T47D (cell line): ENCODE measurements around the gene ABHD16B.

ENCODE experiments used
- DNase-seq, 2 experiments: peaks; one replicate each; pipeline versions ENCODE4 v3.0.0 to v3.0.0-alpha.2; 2011 to 2012; ENCODE audit warnings: low read depth in 1 of 2, low spot score in 1 of 2
- JUND ChIP-seq: IDR thresholded peaks from 2 replicates; pipeline ENCODE4 v1.6.1; 2012; ENCODE audit warnings: low read depth
- in situ Hi-C: cut with HindIII; loops from 2 replicates; pipeline ENCODE4 v1.10.0; 2016; ENCODE audit warnings: low sequenced_read_pairs, low pct_unique_long_range_greater_than_20kb

The ABHD16B gene

DNA sequence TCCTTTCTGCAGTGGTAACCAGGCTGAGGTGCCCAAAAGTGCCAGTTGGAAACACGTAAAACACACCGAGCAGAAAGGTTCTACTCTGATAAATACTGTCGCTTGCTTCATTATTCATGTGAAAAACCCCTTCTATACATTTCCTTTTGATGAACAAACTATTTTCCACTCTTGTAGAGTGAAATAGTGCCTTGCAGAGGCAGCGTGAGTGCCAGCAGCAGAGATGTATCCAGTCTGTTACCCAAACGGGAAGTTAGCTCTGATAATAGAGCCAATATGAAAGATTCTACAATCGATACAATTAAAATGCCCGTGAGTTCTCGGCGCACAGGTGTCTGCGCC is 31.7 kb upstream of the ABHD16B start:
- DNase-seq = no peak
- in situ Hi-C loops = no loop called here

DNA sequence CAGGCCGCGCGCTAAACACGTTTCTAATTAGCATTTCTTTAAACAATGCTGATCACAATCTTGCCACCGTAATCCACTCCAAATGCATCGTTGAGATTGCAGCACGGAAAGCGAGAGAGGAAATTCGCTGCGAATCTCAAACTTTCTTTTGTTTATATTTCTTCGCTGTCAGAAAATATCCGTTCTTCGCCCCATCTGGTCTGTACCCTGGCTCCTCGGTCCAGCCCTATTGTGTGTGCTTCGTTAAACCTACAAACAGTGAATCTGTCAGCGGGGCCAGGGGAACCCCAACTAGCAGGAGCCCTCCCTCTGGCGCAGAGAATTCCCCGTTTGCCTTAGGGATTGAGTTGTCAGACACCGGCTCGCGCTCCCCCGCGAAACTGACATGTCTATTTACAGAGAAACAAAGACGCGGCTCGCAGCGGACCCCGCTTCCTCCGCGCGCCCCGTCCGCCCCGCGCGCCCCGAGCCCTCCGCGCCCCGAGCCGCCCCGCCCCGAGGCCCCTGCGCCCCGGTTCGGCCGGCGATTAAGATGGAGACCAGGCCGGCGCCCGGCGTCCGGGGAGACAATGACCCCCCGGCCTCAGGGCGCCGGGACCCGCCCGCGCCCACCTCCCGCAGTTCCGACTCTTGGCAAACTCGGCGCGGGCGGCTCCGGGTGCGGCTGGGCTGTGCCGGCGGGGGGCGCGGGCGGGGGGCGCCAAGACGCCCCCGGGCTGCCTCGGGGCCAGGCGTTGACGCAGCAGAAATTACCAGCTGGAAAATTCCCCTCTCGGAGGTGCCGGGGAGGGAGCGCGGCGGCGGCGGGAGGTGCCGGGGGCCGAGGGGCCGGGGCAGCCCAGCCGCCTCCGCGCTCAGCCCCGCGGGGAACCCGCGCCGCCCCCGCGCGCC is 31.1 kb upstream of the ABHD16B start:
- in situ Hi-C loops = no loop called here
- DNase-seq = peak in 1 of 2 experiments; percentile 87
- TF ChIP-seq JUND = no peak

More for the DNA sequence above, 31.7 kb upstream of the ABHD16B start:
- no peak for TF ChIP-seq JUND

DNA sequence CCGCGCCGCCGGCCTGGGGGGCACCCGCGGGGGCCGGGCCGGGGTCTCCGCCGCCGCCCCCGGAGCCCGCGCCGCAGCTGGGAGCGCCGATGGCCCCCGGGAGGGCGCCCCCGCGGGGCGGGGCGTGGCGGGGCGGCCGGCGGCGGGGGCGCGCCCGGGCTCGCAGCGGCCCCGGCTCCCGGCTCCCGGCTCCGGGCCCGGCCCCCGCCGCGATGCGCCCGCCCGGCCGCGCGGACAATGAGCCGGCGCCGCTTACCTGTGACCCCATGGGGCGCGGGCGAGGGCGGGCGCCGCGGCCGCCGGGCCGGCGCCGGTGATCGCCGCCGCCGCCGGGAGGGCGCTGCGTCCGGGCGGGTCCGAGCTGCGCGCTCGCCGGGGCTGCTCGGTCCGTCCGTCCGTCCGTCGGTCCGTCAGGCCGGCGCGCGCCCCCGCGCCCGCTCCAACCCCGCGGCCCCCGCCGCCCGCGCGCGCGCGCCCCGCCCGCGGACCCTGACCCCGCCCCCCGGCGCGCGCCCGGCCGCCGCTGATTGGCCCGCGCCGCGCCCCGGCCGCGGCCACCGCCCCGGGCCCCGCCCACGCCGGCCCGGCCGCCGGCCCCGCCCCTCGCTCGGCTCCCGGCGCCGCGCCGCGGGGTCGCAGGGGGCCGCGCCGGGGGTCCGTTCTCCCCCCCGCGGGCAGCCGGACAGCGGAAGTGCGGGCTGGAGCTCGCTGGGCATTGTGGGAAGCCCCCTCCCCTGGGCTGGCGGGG is 30.3 kb upstream of the ABHD16B start, which contains the start of gene ZBTB46:
TSS of gene ZBTB46 (minus strand) at position 424 of the 748 bp plus-strand sequence. CDS start 40,507 bp downstream, outside the sequence.
- in situ Hi-C loops = no loop called here
- peak; percentile 78 to 99 for DNase-seq

DNA sequence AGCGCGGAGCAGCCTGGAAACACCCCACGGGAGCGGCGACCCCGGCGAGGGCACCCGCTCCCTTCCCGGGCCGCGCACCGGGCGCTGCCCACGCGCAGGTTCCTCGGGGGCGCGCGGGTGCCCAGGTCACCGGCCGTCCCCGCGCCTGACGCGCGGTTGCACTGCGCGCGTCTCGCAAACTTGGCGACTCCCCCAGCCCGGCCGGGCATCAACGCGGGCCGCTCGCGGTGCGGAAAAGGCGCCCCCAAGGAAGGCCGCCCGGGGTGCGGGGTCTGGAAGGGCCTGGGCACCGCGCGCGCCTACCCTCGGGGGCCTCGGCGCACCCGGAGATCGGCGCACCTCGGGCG is 29.7 kb upstream of the ABHD16B start:
- no peak for TF ChIP-seq JUND
- peak in 1 of 2 experiments; percentile 44 for DNase-seq

More for the DNA sequence above, 30.3 kb upstream of the ABHD16B start, which contains the start of gene ZBTB46:
- no peak for TF ChIP-seq JUND

DNA sequence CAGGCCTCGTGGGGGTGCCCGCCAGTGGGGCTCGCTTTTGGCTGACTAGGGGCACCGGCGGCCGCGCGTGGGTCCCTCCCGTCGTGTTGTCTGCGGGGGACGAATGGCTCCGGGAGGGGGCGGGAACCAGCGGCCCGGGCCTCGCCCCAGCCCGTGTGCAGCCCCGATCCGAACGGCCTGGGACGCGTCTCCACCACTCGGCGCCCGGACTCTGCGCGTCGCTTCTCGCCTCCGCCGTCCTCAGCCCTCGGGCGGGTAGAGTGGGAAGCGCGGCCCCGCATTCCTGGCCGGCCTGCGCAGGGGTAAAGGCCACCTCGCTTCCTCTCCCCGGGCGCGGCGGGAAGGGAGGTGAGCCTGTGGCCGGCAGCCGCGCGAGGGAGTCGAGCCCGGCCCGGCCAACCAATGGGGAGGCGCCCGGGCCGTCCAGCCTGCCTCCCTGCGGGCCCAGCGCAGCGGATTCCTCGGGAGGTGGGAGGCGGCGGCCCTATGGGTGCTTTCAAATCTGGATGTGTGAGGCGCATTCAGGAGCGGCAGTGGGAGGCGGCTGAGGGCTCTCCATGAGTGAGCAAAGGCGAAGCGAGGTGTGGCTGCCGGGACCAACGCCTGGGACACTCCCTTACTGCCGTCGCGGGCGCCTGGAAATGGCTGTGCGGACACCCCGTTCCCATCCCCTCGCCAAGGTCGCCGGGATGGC is 29.2 kb upstream of the ABHD16B start:
- DNase-seq = no peak
- no peak for TF ChIP-seq JUND

More for the DNA sequence above, 29.7 kb upstream of the ABHD16B start:
- in situ Hi-C loops = no loop called here

DNA sequence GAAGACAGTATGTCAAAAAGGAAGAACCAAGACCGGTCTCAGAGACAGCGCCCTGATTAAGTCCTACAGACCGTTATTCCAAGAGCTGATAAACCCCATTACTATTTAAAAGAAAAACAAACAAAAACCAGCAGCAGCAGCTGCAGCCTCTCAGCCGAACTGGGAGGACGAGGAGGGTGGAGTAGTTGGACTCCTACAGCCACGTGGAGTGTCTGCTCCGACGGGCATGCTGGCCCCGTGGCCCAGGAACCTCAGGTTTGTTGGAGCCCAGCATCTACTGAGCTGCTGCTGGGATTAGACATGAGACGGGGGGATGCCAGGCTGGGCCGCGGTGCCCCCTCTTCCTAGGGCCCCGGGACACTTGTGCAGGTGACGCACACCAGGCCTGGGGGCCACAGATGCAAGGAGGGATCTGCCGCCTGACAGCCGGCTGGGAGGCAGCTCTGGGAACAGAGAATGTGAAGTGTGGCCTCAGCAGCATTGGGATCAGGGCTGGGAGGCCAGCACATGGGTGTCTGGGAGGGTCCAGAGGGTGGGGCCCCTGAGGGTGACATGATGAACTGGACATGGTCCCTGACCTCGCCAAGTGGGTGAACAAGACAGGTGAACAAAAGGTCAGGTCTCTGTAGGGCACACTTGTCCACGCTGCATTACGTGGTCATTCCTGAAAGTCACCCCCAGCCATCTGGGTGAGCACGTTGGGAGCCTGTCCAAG is 27.4 kb upstream of the ABHD16B start:
- TF ChIP-seq JUND = no peak
- DNase-seq = no peak
- in situ Hi-C loops = no loop called here

More for the DNA sequence above, 29.2 kb upstream of the ABHD16B start:
- in situ Hi-C loops = no loop called here

DNA sequence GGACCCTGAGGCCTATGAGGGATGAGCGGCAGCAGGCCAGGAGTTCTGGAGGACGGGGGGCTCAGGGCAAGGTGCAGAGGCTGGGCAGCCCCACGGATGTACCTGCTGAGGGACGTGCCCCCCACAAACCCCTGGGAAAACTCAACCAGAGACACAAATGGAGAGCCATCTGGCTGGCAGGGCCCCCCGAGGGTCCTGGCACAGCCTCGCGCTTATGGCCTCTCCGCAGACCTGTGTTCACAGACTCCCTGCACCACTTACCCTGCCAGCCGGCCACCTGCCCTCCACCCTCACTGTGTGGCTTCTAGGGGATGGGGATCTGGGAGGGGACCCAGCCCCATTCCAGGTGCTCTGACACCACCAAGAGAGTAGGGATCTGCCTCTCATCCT is 26.8 kb upstream of the ABHD16B start:
- TF ChIP-seq JUND = no peak
- in situ Hi-C loops = no loop called here
- no peak for DNase-seq

DNA sequence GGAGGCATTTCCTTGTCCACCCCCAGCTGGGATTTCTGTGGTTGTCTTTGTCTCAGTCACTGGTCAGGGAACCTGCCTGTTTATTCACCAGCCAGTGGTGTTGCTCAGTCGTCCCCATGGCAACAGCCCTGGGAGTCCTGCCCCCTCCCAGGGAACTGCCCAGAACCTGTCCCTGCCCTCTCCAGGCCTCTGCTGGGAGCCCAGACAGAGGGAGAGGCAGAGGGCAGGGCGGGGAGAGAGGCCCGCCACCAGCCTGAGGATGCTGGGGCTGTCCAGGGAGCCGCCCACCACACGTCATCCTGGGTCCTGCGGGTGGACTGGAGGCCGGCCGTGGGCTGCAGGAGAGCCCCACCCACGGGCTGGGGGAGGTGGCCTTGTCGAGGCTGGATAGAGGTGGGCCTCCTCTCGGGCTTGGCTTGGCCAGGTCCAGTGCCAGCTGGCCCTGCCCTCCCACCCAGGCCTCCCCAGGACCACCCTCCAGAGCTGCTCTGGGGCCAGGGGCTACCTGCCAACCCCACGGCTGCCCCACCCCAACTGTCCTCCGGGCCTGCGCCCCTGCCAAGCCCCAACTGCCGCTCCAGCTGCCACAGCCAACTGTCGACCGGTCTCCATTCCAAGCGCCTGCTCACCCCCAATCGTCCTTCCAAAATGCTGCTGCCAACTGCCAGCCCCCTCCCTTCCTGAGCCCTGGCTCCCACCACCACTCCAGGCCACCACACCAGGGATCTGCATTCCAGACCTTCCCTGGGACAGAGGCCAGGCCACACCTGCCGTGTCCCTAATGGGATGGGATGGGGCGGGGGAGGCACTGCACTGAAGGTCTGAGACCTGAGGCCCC is 26.1 kb upstream of the ABHD16B start:
- peak; percentile 99 to 100 for DNase-seq
- in situ Hi-C loops = no loop called here
- TF ChIP-seq JUND = no peak

DNA sequence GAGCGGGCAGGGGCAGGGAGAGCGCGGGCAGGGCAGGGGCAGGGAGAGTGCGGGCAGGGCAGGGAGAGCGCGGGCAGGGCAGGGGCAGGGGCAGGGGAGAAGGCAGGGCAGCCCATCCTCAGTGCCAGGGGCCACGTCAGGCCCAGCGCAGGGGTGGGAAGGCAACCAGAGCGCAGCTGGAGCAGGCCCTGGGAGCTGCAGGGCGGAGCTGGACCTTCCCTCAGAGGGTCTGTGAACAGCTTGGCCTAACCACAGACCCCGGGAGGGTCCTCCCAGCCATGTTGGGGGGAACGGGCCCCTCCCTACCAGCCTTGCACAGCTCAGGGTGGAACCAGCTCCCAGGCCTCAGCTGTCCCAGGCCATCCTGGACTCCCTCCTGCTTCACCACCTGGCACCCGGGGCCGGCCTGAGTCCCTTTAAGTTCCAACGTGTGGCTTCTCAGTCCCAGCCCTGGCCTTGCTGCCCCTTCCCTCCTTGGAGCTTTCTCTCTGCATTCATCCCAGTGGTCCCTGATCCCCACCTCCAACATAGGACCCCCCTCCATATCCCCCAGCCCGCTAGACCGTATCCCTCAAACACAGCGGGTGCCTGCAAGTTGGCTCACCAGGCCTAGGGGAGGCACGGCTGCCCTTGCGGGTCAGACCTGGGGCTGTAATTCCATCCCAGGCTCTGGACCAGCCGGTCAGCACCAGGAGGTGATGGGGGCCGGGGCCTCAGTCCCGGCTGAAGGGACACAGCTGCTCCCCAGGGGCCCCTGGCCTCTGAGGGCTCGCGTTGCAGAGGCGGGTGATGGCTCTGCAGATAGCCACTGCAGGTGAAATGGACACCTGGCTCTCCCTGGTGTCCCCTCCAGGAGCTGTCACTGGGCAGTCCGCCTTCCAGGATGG is 24.6 kb upstream of the ABHD16B start:
- in situ Hi-C loops = no loop called here
- TF ChIP-seq JUND = no peak
- no peak for DNase-seq

DNA sequence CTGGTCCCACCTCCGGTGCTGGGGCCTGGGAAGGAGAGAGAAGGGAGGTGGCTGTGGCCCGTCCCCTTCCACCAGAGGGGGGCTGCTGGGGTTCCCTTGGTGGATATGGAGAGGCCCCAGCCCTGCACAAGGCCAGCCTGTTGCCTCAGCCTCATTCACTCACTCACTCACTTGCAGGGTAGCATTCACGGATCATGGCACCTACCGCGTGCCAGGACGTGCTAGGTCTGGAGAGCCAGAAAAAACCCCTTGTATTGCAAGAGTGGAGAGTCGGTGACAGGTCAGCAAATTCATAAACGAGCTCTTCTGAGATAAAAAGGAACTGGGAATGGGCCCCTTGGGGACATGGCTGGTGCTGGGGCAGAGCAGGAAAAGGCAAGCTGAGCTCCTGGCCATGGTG is 23.8 kb upstream of the ABHD16B start:
- in situ Hi-C loops = no loop called here
- no peak for TF ChIP-seq JUND
- no peak for DNase-seq
